Islet precursor cell (in vitro differentiated cells): ENCODE measurements around the gene AMFR.

Source experiments
- DNase-seq: peaks from one replicate; pipeline ENCODE4 v3.0.0-alpha.2; 2018

Gene AMFR

DNA sequence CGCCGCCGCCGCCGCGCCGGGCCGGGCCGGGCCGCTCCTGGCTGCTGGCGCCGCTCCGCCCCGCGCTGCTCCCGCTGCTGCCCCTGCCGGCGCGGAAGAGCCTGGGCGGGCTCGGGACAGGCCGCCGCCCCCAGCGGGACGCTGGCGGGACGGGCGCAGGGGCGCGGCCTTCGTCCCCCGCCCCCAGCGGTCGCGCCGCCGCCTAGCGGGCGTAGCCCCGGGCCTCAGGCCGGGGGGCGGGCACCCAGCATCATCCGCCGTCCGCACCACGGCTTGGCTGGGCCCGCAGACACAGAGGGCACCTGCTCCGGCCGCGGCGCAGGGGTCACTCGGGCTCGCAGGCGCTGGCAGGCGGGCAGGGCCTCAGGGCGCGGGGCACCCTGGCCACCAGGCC is at the start of gene AMFR:
AMFR (minus strand) TSS at position 107 of the 394 bp plus-strand sequence. CDS start 218 bp downstream, outside the sequence.
- DNase-seq: peak; percentile 84

DNA sequence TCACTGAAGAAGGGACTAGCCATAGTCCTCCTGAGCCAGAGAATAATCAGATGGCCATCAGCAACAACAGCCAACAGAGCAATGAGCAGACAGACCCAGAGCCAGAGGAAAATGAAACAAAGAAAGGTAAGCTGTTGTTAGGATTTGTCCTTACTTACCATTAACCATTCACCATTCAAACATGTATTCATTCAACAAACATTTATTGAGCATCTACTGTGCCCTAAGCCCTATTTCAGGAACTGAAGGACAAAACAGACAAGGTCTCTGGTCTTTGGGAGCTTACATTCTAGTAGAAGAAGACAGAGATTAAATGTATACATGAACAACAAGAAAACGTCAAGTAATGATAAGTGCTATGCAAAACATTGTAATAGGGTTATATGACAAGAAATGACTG is 45.3 kb upstream of the AMFR start:
- no peak for DNase-seq

DNA sequence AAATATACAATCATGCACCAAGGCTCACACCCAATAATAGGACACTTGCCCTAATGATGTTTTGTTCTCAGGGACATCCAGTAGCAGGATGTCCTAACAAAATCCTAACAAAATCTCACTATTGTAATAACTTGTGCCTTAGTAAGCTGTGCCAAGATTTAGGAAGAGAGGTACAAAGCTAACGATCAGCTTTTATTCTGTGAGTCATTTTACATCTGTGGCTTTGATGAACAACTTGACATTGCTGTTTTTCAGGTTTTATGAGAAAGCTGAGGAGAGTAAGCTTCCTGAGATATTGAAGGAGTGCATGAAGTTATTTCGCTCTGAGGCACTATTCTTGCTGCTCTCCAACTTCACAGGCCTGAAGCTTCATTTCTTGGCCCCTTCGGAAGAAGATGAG is 44.9 kb upstream of the AMFR start:
- no peak for DNase-seq

DNA sequence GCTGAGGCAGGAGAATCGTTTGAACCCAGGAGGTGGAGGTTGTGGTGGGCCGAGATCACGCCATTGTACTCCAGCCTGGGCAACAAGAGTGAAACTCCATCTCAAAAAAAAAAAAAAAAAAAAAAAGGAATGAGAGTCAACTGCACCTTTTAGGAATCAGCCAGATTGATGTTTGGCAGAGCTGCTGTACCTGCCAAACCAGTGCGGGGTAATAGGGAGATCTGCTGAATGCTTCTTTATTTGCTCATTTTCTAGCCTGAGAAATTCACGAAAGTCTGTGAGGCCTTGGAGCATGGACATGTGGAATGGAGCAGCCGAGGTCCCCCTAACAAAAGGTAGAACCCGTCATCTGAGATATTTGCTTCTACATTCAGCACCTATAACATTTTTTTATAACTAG is 44.4 kb upstream of the AMFR start:
- DNase-seq: no peak

DNA sequence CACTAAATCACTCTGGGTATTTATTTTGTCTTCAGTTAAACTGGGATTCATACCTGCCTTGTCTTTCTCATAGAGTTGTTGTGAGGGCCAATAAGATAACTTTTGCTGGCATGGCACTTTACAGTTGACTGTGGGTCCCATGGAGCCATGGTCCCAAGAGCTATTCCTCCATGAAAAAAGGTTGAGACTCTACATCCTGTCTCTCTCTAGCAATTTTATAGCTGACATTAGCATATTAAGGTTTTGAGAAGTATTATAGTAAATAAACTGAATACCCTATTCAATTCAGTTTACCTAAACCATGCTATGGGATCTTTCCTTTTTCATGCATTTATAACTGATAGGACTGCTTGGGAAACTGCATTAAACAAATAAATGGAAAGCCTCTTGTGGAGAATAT is 43.5 kb upstream of the AMFR start:
- DNase-seq: no peak

DNA sequence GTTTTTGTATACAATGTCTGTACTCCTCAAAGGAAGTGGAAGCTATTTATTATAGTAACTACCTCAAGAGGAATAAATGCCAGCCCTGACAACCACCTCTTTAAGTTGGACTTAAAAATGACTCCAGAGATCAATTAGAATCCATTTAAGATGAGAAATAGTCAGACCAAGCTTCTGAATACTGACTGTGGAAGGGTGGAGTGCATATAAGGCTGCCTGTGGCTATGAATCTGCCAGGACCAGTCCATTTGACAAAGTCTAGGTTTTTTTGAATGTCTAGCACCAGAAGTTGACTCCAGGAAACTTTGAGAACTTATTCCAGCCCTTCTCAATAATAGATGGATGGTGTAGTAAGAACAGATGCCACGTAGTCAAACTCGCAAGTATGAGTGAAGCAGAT is 41.0 kb upstream of the AMFR start:
- no peak for DNase-seq

DNA sequence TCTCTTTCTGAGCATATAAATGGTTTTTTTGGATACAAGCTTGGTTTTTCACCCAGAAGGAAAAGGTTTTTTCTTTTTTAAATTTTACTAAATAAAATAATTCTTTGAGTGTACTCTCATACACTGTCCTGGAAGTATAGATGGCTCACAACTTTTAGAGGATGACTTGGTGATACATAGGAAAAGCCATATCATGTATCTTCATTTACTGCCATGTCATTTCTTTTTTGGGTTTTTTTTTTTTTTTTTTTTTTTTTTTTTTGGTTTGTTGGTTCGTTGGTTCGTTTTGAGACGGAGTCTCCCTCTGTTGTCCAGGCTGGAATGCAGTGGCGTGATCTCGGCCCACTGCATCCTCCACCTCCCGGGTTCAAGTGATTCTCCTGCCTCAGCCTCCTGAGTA is 37.8 kb upstream of the AMFR start:
- no peak for DNase-seq

DNA sequence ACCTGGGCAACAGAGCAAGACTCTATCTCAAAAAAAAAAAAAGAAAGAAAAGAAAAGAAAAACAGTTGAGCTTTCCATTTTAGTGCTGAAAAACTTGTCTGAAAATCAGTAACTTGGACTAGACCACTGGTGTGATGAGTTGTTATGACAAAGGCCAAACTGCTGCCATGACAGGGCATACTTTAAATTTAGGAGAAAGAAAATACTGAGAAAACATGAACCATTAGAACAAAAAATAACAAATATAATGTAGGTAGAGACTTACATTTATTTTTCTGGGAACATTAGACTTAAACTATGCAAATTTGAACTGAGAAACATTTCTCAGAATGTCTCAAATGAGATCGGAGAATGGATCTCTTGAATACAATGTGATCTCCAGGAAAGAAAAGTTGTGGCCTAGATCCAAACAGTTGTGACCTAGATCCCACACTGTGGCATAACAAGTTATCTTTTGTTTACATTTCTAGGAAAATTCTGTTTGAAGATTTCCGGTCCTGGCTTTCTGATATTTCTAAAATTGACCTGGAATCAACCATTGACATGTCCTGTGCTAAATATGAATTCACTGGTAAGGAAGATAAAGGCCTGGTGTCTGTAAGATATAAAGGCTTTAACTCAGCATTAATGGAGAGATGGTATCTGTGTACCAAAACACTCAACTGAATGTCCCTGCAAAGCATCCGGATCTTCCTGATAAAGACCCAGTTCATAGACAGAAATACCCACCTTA is 36.9 kb upstream of the AMFR start:
- no peak for DNase-seq

DNA sequence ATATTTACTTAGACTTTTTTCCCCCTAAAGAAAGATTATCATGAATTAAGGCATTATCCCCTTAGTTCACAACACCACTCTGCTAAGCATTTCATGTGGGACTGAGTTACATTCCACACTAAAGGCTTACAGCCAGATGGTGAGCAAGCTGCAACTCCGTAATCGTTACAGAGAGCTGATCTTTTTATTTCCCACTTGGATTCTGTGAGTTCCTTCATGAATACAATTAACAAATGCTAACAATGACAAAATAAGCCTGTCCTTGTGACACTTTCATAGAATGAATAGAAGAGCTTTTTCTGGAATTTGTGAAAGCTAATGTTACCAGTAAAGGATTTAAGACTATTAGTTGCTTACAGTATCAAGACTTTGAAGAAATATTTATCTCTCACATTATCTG is 34.8 kb upstream of the AMFR start:
- DNase-seq: no peak

DNA sequence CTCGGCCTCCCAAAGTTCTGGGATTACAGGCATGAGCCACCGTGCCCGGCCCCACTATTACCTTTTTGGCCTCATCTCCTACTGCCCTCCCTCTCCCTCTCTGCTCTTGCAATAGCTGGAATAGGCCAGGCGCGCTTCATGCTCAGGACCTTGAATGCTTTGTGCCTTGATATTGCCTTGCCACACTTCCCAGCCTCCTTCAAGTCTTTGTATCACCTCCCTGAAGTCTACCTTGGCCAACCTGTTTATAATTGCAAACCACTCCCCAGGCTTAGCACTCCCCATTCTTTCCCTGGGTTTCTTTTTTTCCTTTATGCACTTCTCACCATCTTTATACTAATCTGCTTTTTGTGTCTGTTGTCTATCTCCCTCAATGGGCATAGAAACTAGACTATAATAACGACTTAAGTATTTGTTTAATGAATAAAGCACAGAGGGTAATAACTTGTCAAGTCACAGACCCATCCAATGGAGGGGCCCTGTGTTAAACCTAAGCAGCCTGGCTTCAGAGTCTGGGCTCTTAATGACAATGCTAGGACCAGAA is 32.7 kb upstream of the AMFR start:
- no peak for DNase-seq

DNA sequence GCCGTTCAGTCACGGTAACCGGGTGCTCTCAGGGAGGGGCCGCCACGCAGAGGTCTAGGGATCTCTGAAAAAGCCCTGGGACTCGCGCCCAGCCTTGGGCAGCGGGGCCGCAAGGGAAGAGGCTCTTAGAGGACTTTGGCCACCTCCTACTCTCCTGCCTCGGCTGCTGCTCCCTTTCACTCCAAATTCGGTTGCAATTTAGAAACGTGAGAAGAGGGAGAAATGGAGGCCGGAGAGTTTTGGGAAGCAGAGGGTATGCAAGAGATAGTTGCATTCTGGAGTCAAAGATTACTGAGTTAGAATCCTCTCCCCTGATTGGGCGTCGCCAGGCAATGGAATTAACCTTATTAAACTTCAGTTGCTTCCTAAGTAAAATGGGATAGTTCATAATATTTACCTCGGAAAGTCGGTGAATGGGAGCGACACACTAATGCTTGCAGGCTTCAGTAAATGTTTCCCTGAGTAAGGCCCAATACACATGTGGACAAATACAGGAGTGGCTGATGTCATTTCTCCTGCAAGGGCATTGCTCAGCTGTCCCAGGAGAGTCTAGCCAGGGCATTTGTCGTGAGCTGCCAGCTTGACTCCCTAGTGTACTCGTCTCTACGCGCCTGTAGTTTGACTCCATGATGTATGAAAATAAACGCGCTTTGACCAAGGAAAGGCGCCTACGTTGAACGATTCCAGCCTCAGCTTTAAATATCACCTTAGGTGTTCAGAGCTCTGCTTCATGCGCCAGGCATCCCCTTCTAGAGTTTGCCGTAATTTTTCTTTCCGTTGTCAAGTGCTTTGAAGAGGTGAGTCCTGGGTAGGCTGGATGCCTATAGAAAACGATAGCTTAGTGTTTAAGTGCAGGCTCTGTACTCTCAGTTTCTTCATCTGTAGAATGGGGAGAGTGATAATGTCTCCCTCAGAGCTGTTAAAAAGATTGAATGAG is 26.7 kb upstream of the AMFR start:
- DNase-seq: peak; percentile 69

DNA sequence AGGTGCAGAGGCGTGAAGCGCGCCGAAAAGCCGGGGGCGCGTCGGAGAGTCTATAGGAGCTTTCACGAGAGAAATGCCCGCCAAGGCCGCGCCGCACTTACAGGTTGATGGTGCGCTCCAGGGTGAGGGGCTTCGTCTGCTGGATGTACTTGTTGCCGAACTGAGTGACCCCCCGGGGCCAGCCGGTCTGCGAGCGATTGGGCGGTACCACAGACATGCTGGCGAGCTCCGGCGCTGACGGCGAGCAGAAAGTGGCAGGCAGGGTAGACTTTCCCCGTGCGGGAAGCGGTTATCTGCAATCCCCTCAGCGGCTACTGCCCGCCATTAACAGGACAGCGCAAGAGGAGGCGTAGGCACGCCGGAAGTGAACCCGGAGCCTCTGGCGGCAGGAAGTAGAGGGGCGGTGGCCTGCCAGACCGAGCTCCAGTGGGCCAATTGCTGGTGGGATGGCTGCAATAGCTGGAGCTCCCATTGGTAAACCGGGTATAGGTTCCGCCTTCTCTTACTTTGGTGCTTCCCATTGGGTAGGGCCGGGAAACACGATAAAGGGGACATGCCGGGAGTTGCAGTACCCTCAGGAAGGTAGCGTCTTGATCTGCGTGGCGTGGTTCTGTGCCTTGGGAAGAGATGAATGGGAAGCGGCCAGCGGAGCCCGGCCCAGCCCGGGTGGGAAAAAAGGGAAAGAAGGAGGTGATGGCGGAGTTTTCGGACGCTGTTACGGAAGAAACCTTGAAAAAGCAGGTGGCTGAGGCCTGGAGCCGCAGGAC is 25.8 kb upstream of the AMFR start, which contains the start of the genes NUDT21 and OGFOD1:
NUDT21 (minus strand) TSS at position 347 of the 767 bp plus-strand sequence; CDS start at position 217, 130 bp downstream.
OGFOD1 (plus strand) TSS at position 569 of the 767 bp plus-strand sequence; CDS start at position 628, 59 bp downstream.
- peak; percentile 99 for DNase-seq

DNA sequence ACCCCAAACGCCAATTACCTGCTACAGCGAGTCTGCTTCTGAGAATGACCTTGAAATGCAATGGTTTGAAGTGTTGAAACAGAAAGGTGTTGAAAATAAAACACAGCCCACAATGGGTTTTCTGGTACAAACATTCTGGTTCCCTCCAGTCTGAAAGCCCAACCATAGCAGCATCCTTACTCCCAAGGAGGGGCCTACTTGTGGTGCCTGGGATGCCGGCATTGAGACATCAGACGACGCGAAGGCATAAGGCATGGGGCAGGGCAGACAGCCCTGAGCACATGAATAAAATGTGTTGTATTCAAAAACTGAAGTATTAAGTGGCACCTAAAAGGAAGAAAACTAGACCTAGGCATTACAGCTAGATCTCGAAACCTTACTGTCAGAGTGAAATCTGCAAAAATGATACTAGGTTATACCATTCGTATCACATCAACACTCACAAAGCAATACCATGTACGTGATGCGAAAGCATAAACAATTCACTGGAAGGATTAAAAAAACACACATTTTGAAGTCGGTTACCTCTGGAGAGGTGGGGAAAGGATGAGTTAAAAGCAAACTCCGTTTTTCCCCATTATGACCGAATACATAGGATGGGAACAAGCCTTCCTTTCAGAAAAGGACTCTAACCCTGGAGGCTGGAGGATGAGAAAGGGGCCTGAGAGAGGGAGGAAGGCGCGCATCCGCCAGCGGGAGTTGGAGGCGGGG is 25.1 kb upstream of the AMFR start:
- DNase-seq: no peak

DNA sequence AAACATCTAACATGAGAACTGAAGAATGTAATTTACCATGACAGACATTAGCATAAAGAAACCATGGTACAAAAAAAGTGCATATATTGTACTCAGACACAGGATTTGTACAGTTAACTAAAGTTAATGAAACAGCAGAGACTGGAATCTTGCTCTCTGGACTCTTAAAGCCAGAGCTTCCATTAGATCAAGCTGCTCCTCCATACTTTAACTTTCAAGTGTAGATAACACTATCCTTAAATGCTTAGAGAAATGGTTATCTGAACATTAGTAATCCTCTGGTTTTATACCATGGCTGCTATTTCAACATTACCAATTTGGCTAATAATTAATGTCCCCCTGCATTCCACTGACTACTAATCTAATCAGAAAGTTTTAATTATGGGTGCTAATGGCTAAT is 22.7 kb upstream of the AMFR start:
- no peak for DNase-seq

DNA sequence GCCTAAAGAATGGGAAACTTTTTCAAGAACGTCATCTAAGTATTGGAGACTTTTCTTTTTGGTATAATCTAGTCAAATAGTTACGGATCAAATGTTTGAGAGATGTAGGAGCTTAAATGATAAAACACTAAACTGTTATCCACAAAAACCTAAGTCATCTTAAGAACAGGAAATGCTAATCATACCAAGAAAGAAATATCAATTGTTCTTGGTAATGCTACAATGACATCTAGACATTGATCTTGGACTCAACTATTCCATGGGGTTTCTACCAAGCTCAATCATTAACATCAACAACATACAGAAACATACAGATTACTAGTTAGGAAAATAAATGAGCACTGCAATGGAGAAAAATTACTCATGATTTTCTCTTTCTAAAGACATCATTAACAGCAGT is 21.9 kb upstream of the AMFR start:
- DNase-seq: no peak

DNA sequence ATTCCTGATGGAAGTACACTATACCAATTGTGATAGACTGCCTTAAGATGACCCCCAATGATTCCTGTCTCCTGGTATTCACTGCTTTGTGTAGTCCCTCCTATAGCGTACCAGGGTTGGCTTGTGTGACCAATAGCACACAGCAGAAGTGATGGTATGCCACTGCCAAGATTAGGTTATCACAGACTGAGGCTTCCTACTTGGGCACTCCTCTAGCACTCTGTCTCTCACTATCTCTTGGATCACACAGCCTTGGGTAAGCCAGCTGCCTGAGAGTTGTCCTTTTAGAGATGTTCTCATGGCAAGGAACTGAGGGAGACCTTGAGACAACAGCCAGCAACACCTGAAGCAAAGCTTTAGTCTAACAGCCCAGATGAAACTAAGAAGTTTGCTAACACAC is 12.7 kb upstream of the AMFR start:
- DNase-seq: no peak

DNA sequence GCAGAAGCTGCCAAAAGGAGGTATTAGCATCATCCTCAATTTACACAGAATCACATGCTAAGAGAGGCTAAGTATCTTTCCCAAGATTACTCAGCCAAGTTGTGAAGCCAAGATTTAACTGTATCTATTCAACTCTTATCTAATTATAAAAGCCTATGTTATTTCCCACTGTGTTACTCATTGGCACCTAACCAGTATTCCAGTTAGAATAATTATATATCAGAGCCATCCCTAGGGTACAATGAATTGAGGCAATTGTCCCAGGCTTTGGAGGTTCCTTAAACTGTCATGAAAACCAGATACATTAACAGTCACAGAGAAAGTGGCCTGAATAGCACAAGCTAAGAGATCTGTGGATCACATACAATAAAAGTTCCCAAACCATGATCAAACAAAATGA is 10.9 kb upstream of the AMFR start:
- DNase-seq: no peak

DNA sequence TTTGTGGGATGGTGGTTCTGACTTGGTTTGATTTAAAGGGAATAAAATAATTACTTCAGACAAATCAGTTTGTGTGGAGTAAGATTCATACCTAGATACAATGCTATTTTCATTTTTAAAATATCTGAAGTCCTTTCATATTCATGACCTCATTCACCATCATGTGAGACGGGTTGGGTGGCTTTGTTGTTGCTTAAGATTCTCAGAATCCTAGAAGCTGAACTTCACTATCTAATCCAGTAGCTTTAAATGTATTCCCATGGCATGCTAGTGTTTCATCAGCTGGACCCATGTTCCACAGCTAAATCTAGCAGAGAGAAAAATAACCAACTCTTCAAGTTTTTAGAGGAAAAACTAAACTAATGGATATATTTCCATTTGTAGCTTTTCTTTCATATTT is 2.7 kb upstream of the AMFR start:
- DNase-seq: no peak

DNA sequence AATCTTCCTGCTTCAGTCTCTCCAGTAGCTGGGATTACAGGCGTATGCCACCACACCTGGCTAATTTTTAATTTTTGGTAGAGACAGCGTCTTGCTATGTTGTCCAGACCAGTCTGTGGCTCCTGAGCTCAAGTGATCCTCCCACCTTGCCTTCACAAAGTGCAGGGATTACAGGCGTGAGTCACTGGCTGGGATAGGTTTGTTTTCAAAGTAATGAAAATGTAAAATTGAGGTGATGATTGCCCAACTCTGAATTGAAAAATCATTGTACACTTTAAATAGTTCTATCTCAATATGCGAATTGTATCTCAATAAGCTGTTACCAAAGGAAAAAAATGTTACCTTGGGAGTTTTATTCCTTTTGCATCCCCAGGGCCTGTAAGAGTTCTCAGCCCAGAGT is 1.2 kb upstream of the AMFR start:
- DNase-seq: no peak

DNA sequence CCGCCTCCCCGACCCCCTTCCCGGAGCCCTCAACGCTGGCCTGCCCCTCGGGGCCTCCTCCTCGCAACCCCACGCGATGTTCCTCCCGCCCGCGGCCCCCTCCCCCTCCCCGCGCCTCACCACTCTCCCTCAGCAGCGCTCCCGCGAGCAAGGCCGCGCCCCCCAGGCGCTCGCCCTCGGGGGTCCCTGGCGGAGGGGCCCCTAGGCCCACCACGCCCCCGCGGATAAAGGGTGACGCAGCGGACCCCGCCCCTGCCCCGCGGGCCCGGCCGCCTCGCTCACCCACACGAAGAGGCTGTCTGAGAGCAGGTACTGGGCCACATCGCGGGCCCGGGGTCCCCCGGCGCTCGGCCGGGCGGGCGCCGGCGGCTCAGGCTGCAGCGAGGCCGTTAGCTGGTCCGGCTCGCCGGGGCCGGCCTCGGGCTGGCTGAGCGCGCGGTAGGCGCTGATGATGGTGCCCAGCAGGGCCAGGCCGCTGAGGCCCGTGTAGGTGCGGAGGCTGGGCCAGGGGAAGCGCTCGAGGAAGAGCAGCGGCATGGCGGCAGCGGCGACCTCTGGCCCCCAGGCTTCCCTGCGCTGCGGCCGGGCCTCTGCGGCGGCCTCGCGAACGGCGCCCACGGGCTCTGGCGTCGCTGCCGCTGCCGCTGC is 430 bp downstream of the AMFR start:
- peak; percentile 69 for DNase-seq

DNA sequence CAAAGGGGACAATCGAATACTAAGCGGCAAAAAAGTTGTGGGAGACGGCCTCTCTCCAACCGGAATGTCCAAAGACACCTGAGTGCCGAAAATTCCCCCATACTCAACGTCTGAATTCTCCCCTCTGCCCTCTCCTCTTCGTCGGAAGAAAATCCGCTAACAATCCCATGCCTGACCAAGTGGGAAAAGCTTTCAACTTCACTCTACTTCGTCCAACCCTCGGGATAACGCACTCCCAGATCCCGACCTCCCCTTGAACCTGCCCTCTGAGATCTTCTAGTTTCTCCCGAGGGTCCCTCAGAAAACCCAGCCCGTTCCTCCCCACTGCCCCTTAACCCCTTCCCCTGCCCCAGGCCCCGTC is 961 bp downstream of the AMFR start:
- DNase-seq: no peak
